ENCODE results near the gene RIC3.
A peak's percentile ranks its signal among the peaks of the same experiment; 100 is the strongest.

Gene RIC3

GRCh38 chr11:8202516-8203413, 33.9 kb upstream of the RIC3 start:
- 88% methylated on average over 11 of the region's 11 CpGs for WGBS (ENCODE audit: insufficient coverage)
- H3K4me1 ChIP-seq (ENCODE audit: control extremely low read depth in 1 of 4, control insufficient read depth in 4 of 4, insufficient read depth in 4 of 4, low read length in 3 of 4), result peaks cover 17 to 65% (median 57%) of the 10 kb centered on the region in 4 experiments

DNA sequence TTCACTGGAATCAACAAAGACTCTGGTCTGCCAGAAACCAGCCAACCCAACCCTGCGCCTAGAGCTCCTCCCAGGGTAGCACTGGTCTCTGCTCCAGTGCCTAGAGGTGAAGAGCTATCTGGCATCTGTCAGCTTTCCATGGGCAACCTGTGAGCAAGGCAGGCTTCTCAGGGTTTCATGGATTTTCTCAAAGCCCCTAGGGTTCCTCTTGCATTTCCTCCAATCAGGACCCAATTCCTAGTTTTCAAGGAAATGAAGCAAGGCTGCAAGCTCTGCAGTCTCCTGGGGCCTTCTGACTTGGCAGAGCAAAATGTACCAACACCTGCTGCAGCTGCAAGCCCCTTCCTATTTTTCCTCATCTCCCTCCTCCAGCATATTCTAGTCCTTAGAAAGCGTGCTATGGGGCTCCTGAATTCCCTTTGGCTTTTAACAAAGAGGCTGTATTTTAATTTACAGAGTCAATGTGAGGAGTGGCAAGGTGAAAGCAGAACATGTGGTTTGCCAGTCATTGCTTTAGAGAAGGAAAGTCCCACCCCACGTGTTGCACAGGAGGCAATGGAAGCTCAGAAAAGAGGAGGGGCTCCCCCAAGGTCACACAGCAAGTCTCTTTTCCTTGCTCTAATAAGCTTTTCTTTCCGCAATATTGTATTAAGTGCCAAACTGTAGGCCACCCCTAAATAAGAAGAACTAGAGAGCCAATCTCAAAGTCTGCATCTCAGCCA, 33.0 kb upstream of the RIC3 start:
- CTCF ChIA-PET, result interaction anchor here (0.9 to 13.0 kb wide), 7 partner anchors 7 to 117 kb away, joined by 3 to 156 read pairs (median 14); partner anchors contain the start of gene LMO1
- Histone ChIP-seq H3K9me3 (ENCODE audit: control extremely low read depth in 1 of 5, control insufficient read depth in 4 of 5, insufficient read depth in 2 of 5, low read depth in 1 of 5, low read length in 4 of 5) (no peaks in the 10 kb centered on the region), H3K27me3 (replicated peaks in 2 of 5; ENCODE audit: control insufficient read depth in 4 of 5, insufficient read depth in 5 of 5, low read length in 4 of 5) (no peaks in the 10 kb centered on the region), H3K27ac (ENCODE audit: insufficient read depth in 1 of 2, low read depth in 1 of 2, low read length in 2 of 2, poor library complexity in 1 of 2, severe bottlenecking in 2 of 2) (peak overlapping the region in 1 of 2 experiments; percentile 25), H3K4me3 (ENCODE audit: control insufficient read depth in 1 of 7, extremely low read depth in 1 of 7, insufficient read depth in 4 of 7, low read depth in 2 of 7, low read length in 6 of 7) (peak overlapping the region in 1 of 7 experiments; percentile 9), H3K4me1 (ENCODE audit: control extremely low read depth in 1 of 4, control insufficient read depth in 4 of 4, insufficient read depth in 4 of 4, low read length in 3 of 4) (peaks cover 14 to 65% (median 53%) of the 10 kb centered on the region in 4 experiments), H3K36me3 (ENCODE audit: control insufficient read depth in 4 of 4, insufficient read depth in 4 of 4, low read length in 3 of 4) (no peaks in the 10 kb centered on the region)
- peak; percentile 61 to 90 (median 90) for DNase-seq
- 33% methylated on average over 4 of the region's 4 CpGs for WGBS (ENCODE audit: insufficient coverage)
- POLR2A ChIA-PET, result no interaction called here

More at GRCh38 chr11:8202516-8203413, 33.9 kb upstream of the RIC3 start:
- Histone ChIP-seq H3K36me3 (ENCODE audit: control insufficient read depth in 4 of 4, insufficient read depth in 4 of 4, low read length in 3 of 4) (no peaks in the 10 kb centered on the region), H3K27me3 (replicated peaks in 2 of 5; ENCODE audit: control insufficient read depth in 4 of 5, insufficient read depth in 5 of 5, low read length in 4 of 5) (no peaks in the 10 kb centered on the region), H3K4me3 (ENCODE audit: control insufficient read depth in 1 of 7, extremely low read depth in 1 of 7, insufficient read depth in 4 of 7, low read depth in 2 of 7, low read length in 6 of 7) (peak overlapping the region in 1 of 7 experiments; percentile 10), H3K9me3 (ENCODE audit: control extremely low read depth in 1 of 5, control insufficient read depth in 4 of 5, insufficient read depth in 2 of 5, low read depth in 1 of 5, low read length in 4 of 5) (no peaks in the 10 kb centered on the region), H3K27ac (ENCODE audit: insufficient read depth in 1 of 2, low read depth in 1 of 2, low read length in 2 of 2, poor library complexity in 1 of 2, severe bottlenecking in 2 of 2) (no peak overlapping the region)
- ChIA-PET CTCF (interaction anchor here (0.9 to 13.0 kb wide), 6 partner anchors 8 to 61 kb away, joined by 3 to 156 read pairs (median 14); partner anchors contain the start of gene LMO1), POLR2A (no interaction called here)
- peak in 2 of 3 donors; percentile 40 to 67 for DNase-seq

DNA sequence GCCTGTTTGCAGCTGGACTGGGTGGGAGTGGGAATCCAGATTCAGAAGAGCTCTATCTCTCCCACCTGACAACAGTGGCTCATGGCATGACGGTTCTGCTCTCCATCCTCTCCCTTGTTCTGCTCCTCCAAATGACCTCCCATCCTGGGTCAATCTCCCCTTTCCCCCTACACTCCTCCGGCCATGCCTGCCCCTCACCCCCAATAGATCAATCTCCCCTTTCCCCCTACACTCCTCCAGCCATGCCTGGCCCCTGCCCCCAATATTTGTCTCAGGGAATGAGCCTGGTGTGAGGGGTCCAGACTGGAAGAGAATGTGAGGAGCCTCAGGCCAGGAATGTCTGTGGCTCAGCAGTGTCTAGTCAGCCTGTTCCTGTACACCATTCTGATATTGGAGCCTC, 30.9 kb upstream of the RIC3 start:
- Histone ChIP-seq H3K27ac (ENCODE audit: insufficient read depth in 1 of 2, low read depth in 1 of 2, low read length in 2 of 2, poor library complexity in 1 of 2, severe bottlenecking in 2 of 2) (no peak overlapping the region), H3K27me3 (replicated peaks in 2 of 5; ENCODE audit: control insufficient read depth in 4 of 5, insufficient read depth in 5 of 5, low read length in 4 of 5) (no peaks in the 10 kb centered on the region), H3K4me3 (ENCODE audit: control insufficient read depth in 1 of 7, extremely low read depth in 1 of 7, insufficient read depth in 4 of 7, low read depth in 2 of 7, low read length in 6 of 7) (no peak overlapping the region), H3K9me3 (ENCODE audit: control extremely low read depth in 1 of 5, control insufficient read depth in 4 of 5, insufficient read depth in 2 of 5, low read depth in 1 of 5, low read length in 4 of 5) (no peaks in the 10 kb centered on the region), H3K36me3 (ENCODE audit: control insufficient read depth in 4 of 4, insufficient read depth in 4 of 4, low read length in 3 of 4) (no peaks in the 10 kb centered on the region), H3K4me1 (ENCODE audit: control extremely low read depth in 1 of 4, control insufficient read depth in 4 of 4, insufficient read depth in 4 of 4, low read length in 3 of 4) (peaks cover 6 to 46% (median 34%) of the 10 kb centered on the region in 4 experiments)
- ChIA-PET POLR2A (no interaction called here), CTCF (interaction anchor here (0.9 to 3.6 kb wide), 4 partner anchors 10 to 66 kb away, joined by 3 to 14 read pairs (median 4); partner anchors contain the start of gene LMO1)
- 100% methylated on average over 1 of the region's 2 CpGs for WGBS (ENCODE audit: insufficient coverage)
- no peak for DNase-seq

DNA sequence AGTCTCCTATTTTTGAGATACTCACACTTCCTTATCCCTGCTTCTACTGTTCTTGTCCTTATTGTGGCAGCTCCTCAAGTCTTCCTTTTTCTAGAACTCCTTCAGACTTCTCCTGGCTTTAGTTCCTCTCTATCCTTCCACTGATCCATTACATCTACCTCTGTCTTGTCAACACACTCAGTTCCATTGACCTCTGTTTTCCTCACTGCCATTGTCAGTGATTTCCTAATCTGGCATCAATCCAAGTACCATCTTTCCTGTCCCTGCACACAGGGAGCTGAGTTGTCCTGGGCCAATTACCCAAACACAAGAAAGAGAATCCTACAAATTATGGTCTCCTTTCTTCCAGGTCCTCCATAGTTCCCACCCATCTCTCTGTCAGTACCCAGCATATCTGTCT, 27.9 kb upstream of the RIC3 start:
- H3K27ac ChIP-seq (ENCODE audit: insufficient read depth in 1 of 2, low read depth in 1 of 2, low read length in 2 of 2, poor library complexity in 1 of 2, severe bottlenecking in 2 of 2), result no peak overlapping the region
- peaks cover under 1 to 20% (median 12%) of the 10 kb centered on the region in 4 experiments for H3K4me1 ChIP-seq (ENCODE audit: control extremely low read depth in 1 of 4, control insufficient read depth in 4 of 4, insufficient read depth in 4 of 4, low read length in 3 of 4)
- no peaks in the 10 kb centered on the region for H3K27me3 ChIP-seq (replicated peaks in 2 of 5; ENCODE audit: control insufficient read depth in 4 of 5, insufficient read depth in 5 of 5, low read length in 4 of 5)
- no peaks in the 10 kb centered on the region for H3K36me3 ChIP-seq (ENCODE audit: control insufficient read depth in 4 of 4, insufficient read depth in 4 of 4, low read length in 3 of 4)
- no peaks in the 10 kb centered on the region for H3K9me3 ChIP-seq (ENCODE audit: control extremely low read depth in 1 of 5, control insufficient read depth in 4 of 5, insufficient read depth in 2 of 5, low read depth in 1 of 5, low read length in 4 of 5)
- no peak overlapping the region for H3K4me3 ChIP-seq (ENCODE audit: control insufficient read depth in 1 of 7, extremely low read depth in 1 of 7, insufficient read depth in 4 of 7, low read depth in 2 of 7, low read length in 6 of 7)
- POLR2A ChIA-PET, result no interaction called here
- no peak for DNase-seq
- CTCF ChIA-PET, result interaction anchor here (1.1 to 7.1 kb wide), 8 partner anchors 10 to 372 kb away, joined by 3 to 156 read pairs (median 5); partner anchors contain the start of gene LMO1

DNA sequence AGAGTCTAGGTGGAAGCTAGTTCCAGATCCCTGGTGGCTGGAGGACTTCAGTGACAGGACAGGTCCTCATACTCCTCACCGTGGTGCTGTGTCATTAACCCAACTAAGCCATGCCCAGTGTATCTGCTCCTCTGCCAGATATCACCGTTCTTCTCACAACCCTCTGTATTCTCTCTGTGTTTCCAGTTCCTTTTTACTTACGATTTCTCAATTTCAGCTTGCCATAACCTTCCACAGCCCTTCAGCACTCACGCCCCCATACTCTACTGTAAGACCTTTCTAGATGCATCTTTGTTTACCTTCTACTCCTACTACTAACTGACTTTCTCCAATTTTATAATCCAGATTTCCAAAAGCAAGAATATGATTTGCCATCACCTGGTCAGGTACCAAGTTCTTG, 26.1 kb upstream of the RIC3 start:
- no peak overlapping the region for H3K27ac ChIP-seq (ENCODE audit: insufficient read depth in 1 of 2, low read depth in 1 of 2, low read length in 2 of 2, poor library complexity in 1 of 2, severe bottlenecking in 2 of 2)
- no peak overlapping the region for H3K4me3 ChIP-seq (ENCODE audit: control insufficient read depth in 1 of 7, extremely low read depth in 1 of 7, insufficient read depth in 4 of 7, low read depth in 2 of 7, low read length in 6 of 7)
- H3K27me3 ChIP-seq (replicated peaks in 2 of 5; ENCODE audit: control insufficient read depth in 4 of 5, insufficient read depth in 5 of 5, low read length in 4 of 5), result no peaks in the 10 kb centered on the region
- DNase-seq, result no peak
- H3K9me3 ChIP-seq (ENCODE audit: control extremely low read depth in 1 of 5, control insufficient read depth in 4 of 5, insufficient read depth in 2 of 5, low read depth in 1 of 5, low read length in 4 of 5), result no peaks in the 10 kb centered on the region
- ChIA-PET POLR2A (no interaction called here), CTCF (interaction anchor here (1.3 to 7.1 kb wide), 9 partner anchors 12 to 374 kb away, joined by 3 to 156 read pairs (median 20); partner anchors contain the start of gene LMO1)
- H3K36me3 ChIP-seq (ENCODE audit: control insufficient read depth in 4 of 4, insufficient read depth in 4 of 4, low read length in 3 of 4), result no peaks in the 10 kb centered on the region
- 84% methylated on average over 4 of the region's 4 CpGs for WGBS (ENCODE audit: insufficient coverage)
- H3K4me1 ChIP-seq (ENCODE audit: control extremely low read depth in 1 of 4, control insufficient read depth in 4 of 4, insufficient read depth in 4 of 4, low read length in 3 of 4), result peaks cover 0 to 16% (median 7%) of the 10 kb centered on the region in 4 experiments

DNA sequence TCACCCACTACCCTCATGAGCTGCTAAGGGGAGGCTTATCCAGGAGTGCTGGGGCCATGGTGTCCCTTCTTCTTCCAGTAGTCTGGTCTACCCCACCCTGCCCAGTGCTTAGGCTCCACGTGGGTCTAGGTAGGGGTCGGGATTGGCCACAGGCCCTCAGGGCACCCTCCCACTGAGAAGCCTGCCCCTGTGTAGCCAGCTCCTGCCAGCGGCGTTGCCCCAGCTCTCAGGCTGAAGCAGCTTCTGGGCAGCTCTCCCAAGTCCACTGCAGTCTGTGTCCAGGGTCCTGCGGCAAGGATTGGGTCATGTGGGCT, 24.0 kb upstream of the RIC3 start:
- POLR2A ChIA-PET, result no interaction called here
- no peak for DNase-seq
- no peaks in the 10 kb centered on the region for H3K36me3 ChIP-seq (ENCODE audit: control insufficient read depth in 4 of 4, insufficient read depth in 4 of 4, low read length in 3 of 4)
- CTCF ChIA-PET, result interaction anchor here (0.7 to 7.1 kb wide), 23 partner anchors 14 to 376 kb away, joined by 3 to 156 read pairs (median 4); partner anchors contain the start of gene LMO1
- H3K27me3 ChIP-seq (replicated peaks in 2 of 5; ENCODE audit: control insufficient read depth in 4 of 5, insufficient read depth in 5 of 5, low read length in 4 of 5), result no peaks in the 10 kb centered on the region
- 72% methylated on average over 5 of the region's 5 CpGs for WGBS (ENCODE audit: insufficient coverage)
- H3K4me3 ChIP-seq (ENCODE audit: control insufficient read depth in 1 of 7, extremely low read depth in 1 of 7, insufficient read depth in 4 of 7, low read depth in 2 of 7, low read length in 6 of 7), result no peak overlapping the region
- H3K27ac ChIP-seq (ENCODE audit: insufficient read depth in 1 of 2, low read depth in 1 of 2, low read length in 2 of 2, poor library complexity in 1 of 2, severe bottlenecking in 2 of 2), result no peak overlapping the region
- H3K4me1 ChIP-seq (ENCODE audit: control extremely low read depth in 1 of 4, control insufficient read depth in 4 of 4, insufficient read depth in 4 of 4, low read length in 3 of 4), result peaks cover 0 to 16% (median 7%) of the 10 kb centered on the region in 4 experiments
- no peaks in the 10 kb centered on the region for H3K9me3 ChIP-seq (ENCODE audit: control extremely low read depth in 1 of 5, control insufficient read depth in 4 of 5, insufficient read depth in 2 of 5, low read depth in 1 of 5, low read length in 4 of 5)
